Thyroid gland (tissue), 4 donors: ENCODE results near the gene C2orf81. TPM values are rescaled to one million over a fixed set of nuclear protein-coding genes. Genes with fewer than 3 reads are reported as not detected.
"Not testable (repeated sequence)": the region's sequence is repeated elsewhere in the genome, so short reads cannot be mapped to it uniquely, and the experiment has no call there.

Source experiments
- DNase-seq, 2 donors: peaks; one replicate each; pipeline ENCODE4 v3.0.0-alpha.2; 2019
- H3K27ac ChIP-seq, 3 donors: fragments of 200-600 bp; sonication (generic); 1 replicate in 2 of 3; 2 replicates in 1 of 3; pipeline ENCODE4 v1.5.1; 2016 to 2019; ENCODE audit warnings: mild to moderate bottlenecking in 1 of 3, moderate library complexity in 1 of 3
- H3K27me3 ChIP-seq: fragments of 200-600 bp; sonication (generic); one replicate; pipeline ENCODE4 v1.5.1; 2019
- H3K36me3 ChIP-seq, 2 donors: fragments of 200-600 bp; sonication (generic); one replicate each; pipeline ENCODE4 v1.5.1; 2016 to 2019
- H3K4me1 ChIP-seq, 2 donors: fragments of 200-600 bp; sonication (generic); one replicate each; pipeline ENCODE4 v1.5.1; 2017 to 2019
- H3K4me3 ChIP-seq, 3 donors: fragments of 200-600 bp; sonication (generic); replicated peaks in 1 of 3; 1 replicate in 2 of 3; 2 replicates in 1 of 3; pipeline ENCODE4 v1.5.1; 2016; ENCODE audit warnings: mild to moderate bottlenecking in 1 of 3
- H3K9me3 ChIP-seq: fragments of 200-600 bp; sonication (generic); one replicate; pipeline ENCODE4 v1.5.1; 2017
- POLR2A ChIP-seq, 2 donors: fragments of 450-650 bp; IDR thresholded peaks; one replicate each; pipeline ENCODE4 v1.6.1; 2017; ENCODE audit warnings: antibody characterized with exemption in 2 of 2, mild to moderate bottlenecking in 2 of 2, moderate library complexity in 1 of 2
- WGBS, 2 donors: methylation state at CpG; one replicate each; pipeline ENCODE4 v1.1.5; 2017; 5-methylcytosine and 5-hydroxymethylcytosine counted together
- intact Hi-C: fragments of 100-400 bp; cut with DNase I; formaldehyde crosslinking; loops from one replicate; pipeline ENCODE4 v1.15.1; 2023
- total RNA-seq, 4 donors: library from RNA; depleted of rRNA; stranded (reverse); fragments of >200 nt; gene quantifications; one replicate each; pipeline ENCODE4 v1.2.3, GENCODE V29; 2016
- TF ChIP-seq, protein P1 (sequence below), 6 experiments: fragments of 200-600 bp in 3 of 6; fragments of 450-650 bp in 3 of 6; sonication (generic) in 3 of 6; IDR thresholded peaks; one replicate each; pipeline ENCODE4 v1.5.1; 2016 to 2019; ENCODE audit warnings: antibody characterized with exemption in 6 of 6, mild to moderate bottlenecking in 2 of 6, inconsistent platforms in 1 of 6, moderate library complexity in 1 of 6

Gene C2orf81
- total RNA-seq, 4 donors from 2014 or later = 2.3 to 3.4 (median 3.1) TPM

GRCh38 chr2:74424995-74425406, 3.6 kb upstream of the C2orf81 start:
- Histone ChIP-seq H3K9me3 (no peaks in the 10 kb centered on the region), H3K36me3 (peaks cover 22 to 26% of the 10 kb centered on the region in 2 donors), H3K4me1 (peaks cover 8 to 9% of the 10 kb centered on the region in 2 donors), H3K4me3 (no peak overlapping the region), H3K27ac (no peak overlapping the region), H3K27me3 (no peaks in the 10 kb centered on the region)
- 64 to 86% methylated on average over 2 to 5 of the region's 5 CpGs for WGBS, 2 donors
- no peak for DNase-seq
- TF ChIP-seq POLR2A (IDR thresholded peaks at IDR 0.05) = no peak
- TF ChIP-seq, protein P1, sequence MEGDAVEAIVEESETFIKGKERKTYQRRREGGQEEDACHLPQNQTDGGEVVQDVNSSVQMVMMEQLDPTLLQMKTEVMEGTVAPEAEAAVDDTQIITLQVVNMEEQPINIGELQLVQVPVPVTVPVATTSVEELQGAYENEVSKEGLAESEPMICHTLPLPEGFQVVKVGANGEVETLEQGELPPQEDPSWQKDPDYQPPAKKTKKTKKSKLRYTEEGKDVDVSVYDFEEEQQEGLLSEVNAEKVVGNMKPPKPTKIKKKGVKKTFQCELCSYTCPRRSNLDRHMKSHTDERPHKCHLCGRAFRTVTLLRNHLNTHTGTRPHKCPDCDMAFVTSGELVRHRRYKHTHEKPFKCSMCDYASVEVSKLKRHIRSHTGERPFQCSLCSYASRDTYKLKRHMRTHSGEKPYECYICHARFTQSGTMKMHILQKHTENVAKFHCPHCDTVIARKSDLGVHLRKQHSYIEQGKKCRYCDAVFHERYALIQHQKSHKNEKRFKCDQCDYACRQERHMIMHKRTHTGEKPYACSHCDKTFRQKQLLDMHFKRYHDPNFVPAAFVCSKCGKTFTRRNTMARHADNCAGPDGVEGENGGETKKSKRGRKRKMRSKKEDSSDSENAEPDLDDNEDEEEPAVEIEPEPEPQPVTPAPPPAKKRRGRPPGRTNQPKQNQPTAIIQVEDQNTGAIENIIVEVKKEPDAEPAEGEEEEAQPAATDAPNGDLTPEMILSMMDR (IDR thresholded peaks at IDR 0.05) = no peak
- intact Hi-C loops = no loop called here

DNA sequence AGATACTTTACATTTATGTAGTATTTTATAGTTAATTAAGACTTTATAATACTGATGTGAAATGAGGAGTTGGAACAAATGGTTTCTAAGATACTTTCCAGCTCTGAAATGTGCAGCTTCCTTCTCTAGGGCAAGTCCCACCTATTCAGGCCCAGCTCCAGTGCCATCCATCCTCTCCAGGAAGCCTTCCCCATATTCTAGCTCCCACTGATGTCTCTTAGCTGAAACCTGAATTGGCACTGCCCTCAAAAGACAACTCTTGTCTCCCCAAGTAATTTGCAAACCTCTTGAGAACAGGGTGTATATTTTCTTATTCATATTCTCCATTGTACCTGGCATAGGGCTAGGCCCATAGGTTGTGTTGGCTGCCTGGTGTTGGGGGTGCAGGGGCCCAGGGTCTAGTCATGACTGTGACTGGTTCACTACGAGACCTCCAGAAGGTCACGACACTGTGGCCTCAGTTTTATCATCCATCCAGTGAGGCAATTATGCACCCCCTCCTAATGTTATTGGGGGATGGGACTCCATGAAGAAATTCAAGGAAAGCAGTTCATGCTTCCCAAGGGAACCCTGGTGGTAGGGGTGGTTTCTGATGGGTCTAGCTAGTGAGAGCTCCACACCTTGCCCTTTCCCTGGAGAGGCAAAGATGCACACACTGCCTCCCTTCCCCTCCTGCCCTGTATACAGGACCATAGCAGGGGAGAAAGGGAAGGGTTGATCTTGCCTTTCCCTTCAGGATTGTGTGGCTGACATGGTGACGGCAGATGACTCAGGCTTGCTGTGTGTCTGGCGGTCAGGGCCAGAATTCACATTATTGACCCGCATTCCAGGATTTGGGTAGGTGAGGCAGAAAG, 2.9 kb upstream of the C2orf81 start:
- Histone ChIP-seq H3K27ac (no peak overlapping the region), H3K9me3 (no peaks in the 10 kb centered on the region), H3K4me1 (peaks cover 8 to 9% of the 10 kb centered on the region in 2 donors), H3K36me3 (peaks cover 17 to 19% of the 10 kb centered on the region in 2 donors), H3K4me3 (no peak overlapping the region), H3K27me3 (no peaks in the 10 kb centered on the region)
- no peak for TF ChIP-seq POLR2A (IDR thresholded peaks at IDR 0.05)
- TF ChIP-seq, protein P1 (IDR thresholded peaks at IDR 0.05) = no peak
- WGBS, 2 donors = 87 to 93% methylated on average over 5 of the region's 5 CpGs
- intact Hi-C loops = no loop called here
- no peak for DNase-seq

GRCh38 chr2:74423231-74424095, 2.0 kb upstream of the C2orf81 start:
- Histone ChIP-seq H3K9me3 (no peaks in the 10 kb centered on the region), H3K27ac (no peak overlapping the region), H3K4me1 (peaks cover 8 to 9% of the 10 kb centered on the region in 2 donors), H3K27me3 (no peaks in the 10 kb centered on the region), H3K4me3 (no peak overlapping the region), H3K36me3 (peaks cover 8 to 12% of the 10 kb centered on the region in 2 donors)
- DNase-seq = no peak
- intact Hi-C loops = no loop called here
- 79 to 80% methylated on average over 9 of the region's 9 CpGs for WGBS, 2 donors
- no peak for TF ChIP-seq POLR2A (IDR thresholded peaks at IDR 0.05)
- TF ChIP-seq, protein P1 (IDR thresholded peaks at IDR 0.05) = no peak

DNA sequence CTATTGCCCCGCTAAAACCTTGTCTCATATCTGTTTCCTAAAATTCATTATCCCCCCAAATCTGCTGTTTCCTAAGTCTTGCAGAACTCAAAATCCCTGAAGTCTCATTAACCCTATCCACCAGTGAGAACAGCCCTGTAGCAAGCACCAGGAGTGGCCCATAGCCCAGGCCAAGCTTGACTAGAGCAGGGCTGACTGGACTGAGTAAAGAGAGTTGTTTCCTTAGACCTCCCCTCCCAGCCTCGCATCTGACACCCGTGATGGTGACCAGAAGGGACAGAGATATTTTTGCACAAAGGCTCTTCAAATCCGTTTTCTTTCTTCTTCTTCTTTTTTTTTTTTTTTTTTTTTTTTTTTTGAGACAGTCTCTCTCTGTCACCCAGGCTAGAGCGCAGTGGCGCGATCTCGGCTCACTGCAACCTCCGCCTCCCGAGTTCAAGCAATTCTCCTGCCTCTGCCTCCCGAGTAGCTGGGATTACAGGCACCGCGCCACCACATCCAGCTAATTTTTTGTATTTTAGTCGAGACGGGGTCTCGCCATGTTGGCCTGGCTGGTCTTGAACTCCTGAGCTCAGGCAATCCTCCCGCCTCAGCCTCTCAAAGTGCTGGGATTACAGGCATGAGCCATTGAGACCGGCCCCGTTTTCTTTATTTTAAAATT, 846 bp downstream of the C2orf81 start:
- DNase-seq, intact Hi-C loops, H3K9me3 ChIP-seq, H3K27ac ChIP-seq, H3K27me3 ChIP-seq, H3K36me3 ChIP-seq: not testable (repeated sequence)
- Histone ChIP-seq H3K4me1 (peaks cover 12 to 14% of the 10 kb centered on the region in 2 donors), H3K4me3 (peak overlapping the region in 1 of 3 donors; percentile 67)
- 79 to 81% methylated on average over 19 of the region's 19 CpGs for WGBS, 2 donors

DNA sequence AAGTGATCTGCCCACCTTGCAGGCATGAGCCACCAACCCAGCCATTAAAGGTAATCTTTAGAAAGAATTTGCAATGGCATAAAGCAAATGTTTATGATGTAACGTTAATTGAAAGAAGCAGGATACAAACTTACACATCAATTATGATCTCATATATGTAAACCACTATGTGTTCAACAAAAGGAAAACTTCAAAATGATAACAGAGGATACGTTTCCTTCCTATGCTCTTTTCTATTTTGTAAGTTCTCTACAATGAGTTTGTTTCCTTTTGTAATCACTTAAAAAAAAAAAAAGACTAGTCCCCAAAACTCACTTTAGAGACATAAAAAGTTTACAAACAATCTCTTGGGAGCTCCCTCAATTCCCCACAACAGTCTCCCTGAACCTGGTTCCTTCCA, 1.4 kb downstream of the C2orf81 start:
- peaks cover 16 to 20% of the 10 kb centered on the region in 2 donors for H3K4me1 ChIP-seq
- H3K4me3 ChIP-seq = no peak overlapping the region
- no peaks in the 10 kb centered on the region for H3K9me3 ChIP-seq
- no peak for DNase-seq
- H3K27ac ChIP-seq = no peak overlapping the region
- WGBS, 2 donors = 84 to 88% methylated on average over 2 of the region's 2 CpGs
- intact Hi-C loops = no loop called here
- no peaks in the 10 kb centered on the region for H3K27me3 ChIP-seq
- TF ChIP-seq, protein P1 (IDR thresholded peaks at IDR 0.05) = no peak
- no peak for TF ChIP-seq POLR2A (IDR thresholded peaks at IDR 0.05)
- no peaks in the 10 kb centered on the region for H3K36me3 ChIP-seq
